Naive thymus-derived CD4-positive, alpha-beta T cell (primary cell): ENCODE measurements around the gene LARGE2. TPM values are rescaled to one million over a fixed set of nuclear protein-coding genes. Genes with fewer than 3 reads are reported as not detected.

Experiments
- ATAC-seq: fragments of 150-1000 bp; cut with Tn5 transposase; 2 replicates; pipeline ENCODE4 v1.10.0; 2021; ENCODE audit warnings: mild to moderate bottlenecking, moderate library complexity
- CTCF ChIA-PET: fragments of 350-600 bp; sonication (Branson Sonifier 250); formaldehyde crosslinking; loops from one replicate; lab custom pipeline; 2021; ENCODE audit warnings: antibody characterized with exemption; lab: Charles Lee
- POLR2A ChIA-PET: fragments of 350-600 bp; sonication (Branson Sonifier 250); formaldehyde crosslinking; loops from one replicate; lab custom pipeline; 2021; ENCODE audit warnings: antibody characterized with exemption, inconsistent platforms; lab: Charles Lee
- DNase-seq, 9 donors: peaks; one replicate each; pipeline versions ENCODE4 v3.0.0 to v3.0.0-alpha.2; 2020 to 2022; ENCODE audit warnings: mixed read lengths in 1 of 9
- H3K27ac ChIP-seq: one replicate; pipeline ENCODE4 v1.7.0; 2013; ENCODE audit warnings: mild to moderate bottlenecking, low read depth, low read length, moderate library complexity
- H3K27me3 ChIP-seq, 2 donors: one replicate each; pipeline ENCODE4 v1.7.0; 2013; ENCODE audit warnings: low read length in 2 of 2, mild to moderate bottlenecking in 2 of 2, moderate library complexity in 2 of 2; ENCODE audit not compliant: control insufficient read depth in 2 of 2, insufficient read depth in 2 of 2
- H3K36me3 ChIP-seq, 3 experiments: 1 replicate in 2 of 3; 2 replicates in 1 of 3; pipeline ENCODE4 v1.7.0; 2013; ENCODE audit warnings: low read length in 3 of 3, mild to moderate bottlenecking in 3 of 3, moderate library complexity in 1 of 3; ENCODE audit not compliant: insufficient read depth in 3 of 3, control insufficient read depth in 2 of 3
- H3K4me1 ChIP-seq, 2 donors: one replicate each; pipeline ENCODE4 v1.7.0; 2013; ENCODE audit warnings: low read length in 2 of 2, mild to moderate bottlenecking in 2 of 2, moderate library complexity in 1 of 2; ENCODE audit not compliant: control insufficient read depth in 2 of 2, insufficient read depth in 2 of 2
- H3K4me3 ChIP-seq: 2 replicates; pipeline ENCODE4 v1.7.0; 2013; ENCODE audit warnings: mild to moderate bottlenecking, low read length
- H3K9me3 ChIP-seq, 3 experiments: 1 replicate in 2 of 3; 2 replicates in 1 of 3; pipeline ENCODE4 v1.7.0; 2013; ENCODE audit warnings: low read length in 3 of 3; ENCODE audit not compliant: control insufficient read depth in 2 of 3
- H3K27ac Mint-ChIP-seq, 9 donors: one replicate each; pipeline ENCODE4 v1.8.0; 2020 to 2022; ENCODE audit warnings: mixed read lengths in 9 of 9, mild to moderate bottlenecking in 8 of 9, moderate library complexity in 5 of 9, inconsistent platforms in 2 of 9
- H3K27me3 Mint-ChIP-seq, 5 donors: one replicate each; pipeline ENCODE4 v1.8.0; 2021 to 2022; ENCODE audit warnings: mixed read lengths in 5 of 5, mild to moderate bottlenecking in 1 of 5
- H3K36me3 Mint-ChIP-seq, 5 donors: one replicate each; pipeline ENCODE4 v1.8.0; 2020 to 2022; ENCODE audit warnings: mixed read lengths in 5 of 5, mild to moderate bottlenecking in 3 of 5, inconsistent platforms in 1 of 5
- H3K4me1 Mint-ChIP-seq, 7 donors: one replicate each; pipeline ENCODE4 v1.8.0; 2020 to 2022; ENCODE audit warnings: mixed read lengths in 7 of 7, mild to moderate bottlenecking in 3 of 7, inconsistent platforms in 1 of 7
- H3K4me3 Mint-ChIP-seq, 10 donors: one replicate each; pipeline ENCODE4 v1.8.0; 2020 to 2022; ENCODE audit warnings: mild to moderate bottlenecking in 10 of 10, mixed read lengths in 10 of 10, moderate library complexity in 6 of 10, inconsistent platforms in 2 of 10
- H3K9me3 Mint-ChIP-seq, 11 donors: one replicate each; pipeline ENCODE4 v1.8.0; 2020 to 2022; ENCODE audit warnings: mixed read lengths in 11 of 11, mild to moderate bottlenecking in 4 of 11, inconsistent platforms in 1 of 11, moderate library complexity in 1 of 11
- intact Hi-C, 2 donors: fragments of 100-400 bp; cut with micrococcal nuclease; formaldehyde crosslinking; loops; one replicate each; pipeline ENCODE4 v1.15.1; 2023
- polyA plus RNA-seq, 2 donors: library from polyadenylated mRNA; unstranded; fragments of 300-500 nt; fragmentation: Illumina TruSeq; gene quantifications; one replicate each; pipeline ENCODE4 v1.2.3, GENCODE V29; 2021
- total RNA-seq, 6 experiments: library from RNA in 5 of 6; stranded (reverse) in 5 of 6; gene quantifications; 1 replicate in 5 of 6; 2 replicates in 1 of 6; pipeline ENCODE4 v1.2.3 and lab custom pipeline; 2021 to 2026

LARGE2 gene
- total and polyA plus RNA-seq, 7 experiments from 2014 or later = 0.24 to 4.8 (median 1.6) TPM; not detected in 1

DNA sequence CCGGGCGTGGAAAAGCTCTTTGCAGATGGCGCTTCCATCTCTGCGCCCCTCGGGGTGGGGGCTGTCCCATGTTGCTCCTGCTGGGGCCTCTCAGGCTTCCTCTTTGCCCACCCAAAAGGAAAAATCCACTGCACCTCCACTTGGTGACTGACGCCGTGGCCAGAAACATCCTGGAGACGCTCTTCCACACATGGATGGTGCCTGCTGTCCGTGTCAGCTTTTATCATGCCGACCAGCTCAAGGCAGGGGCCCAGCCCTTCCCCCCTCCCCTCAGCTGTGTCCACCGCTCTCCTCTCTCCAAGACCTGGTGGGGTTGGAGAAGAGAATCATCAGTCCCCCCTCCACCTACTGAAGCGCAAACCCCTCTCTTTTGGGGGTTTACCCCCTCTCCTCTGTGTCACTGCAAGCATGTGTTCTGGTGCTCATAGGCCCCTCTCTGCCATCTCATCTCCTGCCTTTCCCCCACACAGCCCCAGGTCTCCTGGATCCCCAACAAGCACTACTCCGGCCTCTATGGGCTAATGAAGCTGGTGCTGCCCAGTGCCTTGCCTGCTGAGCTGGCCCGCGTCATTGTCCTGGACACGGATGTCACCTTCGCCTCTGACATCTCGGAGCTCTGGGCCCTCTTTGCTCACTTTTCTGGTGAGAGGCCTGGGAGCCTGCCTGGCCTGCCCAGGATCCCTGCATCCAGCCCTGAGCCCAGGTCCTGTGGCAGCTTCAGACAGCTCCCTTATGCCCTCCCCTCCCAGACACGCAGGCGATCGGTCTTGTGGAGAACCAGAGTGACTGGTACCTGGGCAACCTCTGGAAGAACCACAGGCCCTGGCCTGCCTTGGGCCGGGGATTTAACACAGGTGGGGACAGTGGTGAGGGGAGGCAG is 1.8 kb downstream of the LARGE2 start:
- Mint-ChIP-seq H3K27ac (peak overlapping the region in 5 of 9 donors; percentile 29 to 81 (median 60)), H3K4me1 (peaks cover 16 to 32% (median 28%) of the 10 kb centered on the region in 7 donors), H3K4me3 (peak overlapping the region; percentile 40 to 86 (median 66)), H3K36me3 (peaks cover 0 to 1% (median 0%) of the 10 kb centered on the region in 5 donors), H3K27me3 (peaks cover 0 to 29% (median 4%) of the 10 kb centered on the region in 5 donors), H3K9me3 (no peaks in the 10 kb centered on the region)
- intact Hi-C loops = no loop called here
- H3K27ac ChIP-seq = no peak overlapping the region
- ChIA-PET CTCF (no interaction called here), POLR2A (interaction anchor here (0.6 to 0.7 kb wide), 2 partner anchors 427 to 874 kb away, joined by 5 read pairs; no protein-coding TSS in a partner anchor)
- no peak for ATAC-seq
- peaks cover 7 to 10% of the 10 kb centered on the region in 2 donors for H3K4me1 ChIP-seq
- no peaks in the 10 kb centered on the region for H3K27me3 ChIP-seq
- H3K4me3 ChIP-seq = no peak overlapping the region
- H3K36me3 ChIP-seq = no peaks in the 10 kb centered on the region
- H3K9me3 ChIP-seq = no peaks in the 10 kb centered on the region
- peak in 2 of 9 donors; percentile 4 to 19 for DNase-seq

DNA sequence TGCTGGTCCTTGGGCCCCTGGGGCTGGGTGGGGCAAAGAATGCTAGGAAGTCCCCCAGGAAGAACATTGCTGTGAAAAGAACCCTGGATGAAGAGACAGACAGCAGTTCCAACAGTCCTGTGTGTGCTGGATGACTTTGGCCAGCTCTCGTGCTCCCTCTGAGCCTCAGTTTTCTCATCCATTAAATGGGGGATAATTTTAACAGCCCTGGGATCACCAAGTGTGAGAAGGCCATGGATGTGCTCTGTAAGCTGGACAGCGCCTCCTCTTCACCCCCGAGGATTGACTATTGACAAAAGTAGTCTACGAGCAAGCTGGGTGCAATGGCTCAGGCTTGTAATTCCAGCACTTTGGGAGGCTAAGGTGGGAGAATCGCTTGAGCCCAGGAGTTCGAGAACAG is 2.5 kb downstream of the LARGE2 start:
- Histone ChIP-seq H3K4me1 (peaks cover 7 to 15% of the 10 kb centered on the region in 2 donors), H3K27me3 (no peaks in the 10 kb centered on the region), H3K4me3 (no peak overlapping the region), H3K36me3 (no peaks in the 10 kb centered on the region), H3K9me3 (no peaks in the 10 kb centered on the region), H3K27ac (no peak overlapping the region)
- DNase-seq = peak in 1 of 9 donors; percentile 15
- peaks cover 14 to 32% (median 28%) of the 10 kb centered on the region in 7 donors for H3K4me1 Mint-ChIP-seq
- peak overlapping the region in 3 of 10 donors; percentile 45 to 86 (median 65) for H3K4me3 Mint-ChIP-seq
- no peak overlapping the region for H3K27ac Mint-ChIP-seq
- peaks cover 0 to 1% (median 0%) of the 10 kb centered on the region in 5 donors for H3K36me3 Mint-ChIP-seq
- ChIA-PET CTCF (no interaction called here), POLR2A (no interaction called here)
- H3K27me3 Mint-ChIP-seq = peaks cover 0 to 29% (median 4%) of the 10 kb centered on the region in 5 donors
- intact Hi-C loops = no loop called here
- ATAC-seq = no peak
- H3K9me3 Mint-ChIP-seq = no peaks in the 10 kb centered on the region

DNA sequence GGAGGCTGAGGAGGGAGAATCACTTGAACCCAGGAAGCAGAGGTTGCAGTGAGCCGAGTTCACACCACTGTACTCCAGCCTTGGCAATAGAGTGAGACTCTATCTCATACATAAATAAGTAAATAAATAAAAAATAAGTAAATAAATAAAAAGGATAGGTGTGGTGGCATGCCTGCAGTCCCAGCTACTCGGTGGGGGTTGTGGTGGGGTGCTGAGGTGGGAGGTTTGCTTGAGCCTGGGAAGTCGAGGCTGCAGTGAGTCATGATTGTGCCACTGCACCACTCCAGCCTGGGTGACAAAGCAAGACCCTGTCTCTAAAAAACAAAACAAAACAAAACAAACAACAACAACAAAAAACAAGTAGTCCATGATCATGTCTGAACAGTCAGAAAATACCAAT is 3.1 kb downstream of the LARGE2 start:
- Mint-ChIP-seq H3K4me1 (peaks cover 20 to 32% (median 29%) of the 10 kb centered on the region in 7 donors), H3K27ac (no peak overlapping the region), H3K36me3 (peaks cover 0 to 4% (median 0%) of the 10 kb centered on the region in 5 donors), H3K4me3 (peak overlapping the region in 1 of 10 donors; percentile 20), H3K27me3 (peaks cover 0 to 29% (median 4%) of the 10 kb centered on the region in 5 donors), H3K9me3 (no peaks in the 10 kb centered on the region)
- H3K27me3 ChIP-seq = no peaks in the 10 kb centered on the region
- DNase-seq (no peak), ATAC-seq (no peak)
- ChIA-PET POLR2A (no interaction called here), CTCF (no interaction called here)
- no peak overlapping the region for H3K27ac ChIP-seq
- no peaks in the 10 kb centered on the region for H3K9me3 ChIP-seq
- H3K4me3 ChIP-seq = no peak overlapping the region
- peaks cover 12 to 21% of the 10 kb centered on the region in 2 donors for H3K4me1 ChIP-seq
- H3K36me3 ChIP-seq = no peaks in the 10 kb centered on the region
- intact Hi-C loops = no loop called here

DNA sequence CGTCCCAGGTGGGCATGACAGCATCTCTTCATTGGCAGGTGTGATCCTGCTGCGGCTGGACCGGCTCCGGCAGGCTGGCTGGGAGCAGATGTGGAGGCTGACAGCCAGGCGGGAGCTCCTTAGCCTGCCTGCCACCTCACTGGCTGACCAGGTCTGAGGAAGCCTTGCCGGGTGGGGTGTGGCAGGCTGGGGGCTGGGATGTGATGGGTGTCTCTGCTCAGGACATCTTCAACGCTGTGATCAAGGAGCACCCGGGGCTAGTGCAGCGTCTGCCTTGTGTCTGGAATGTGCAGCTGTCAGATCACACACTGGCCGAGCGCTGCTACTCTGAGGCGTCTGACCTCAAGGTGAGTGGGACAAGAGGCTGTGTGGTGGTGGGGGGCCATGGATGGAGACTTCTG is 3.5 kb downstream of the LARGE2 start:
- ChIA-PET CTCF (no interaction called here), POLR2A (interaction anchor here (1.2 kb wide), 1 partner anchor 8 kb away, joined by 4 read pairs; no protein-coding TSS in a partner anchor)
- Mint-ChIP-seq H3K27ac (peak overlapping the region in 1 of 9 donors; percentile 28), H3K4me1 (peaks cover 24 to 36% (median 31%) of the 10 kb centered on the region in 7 donors), H3K9me3 (no peaks in the 10 kb centered on the region), H3K36me3 (peaks cover 0 to 4% (median 0%) of the 10 kb centered on the region in 5 donors), H3K27me3 (peaks cover 0 to 25% (median 4%) of the 10 kb centered on the region in 5 donors), H3K4me3 (peak overlapping the region in 1 of 10 donors; percentile 20)
- ATAC-seq (no peak), DNase-seq (no peak)
- no peak overlapping the region for H3K4me3 ChIP-seq
- no peaks in the 10 kb centered on the region for H3K36me3 ChIP-seq
- H3K9me3 ChIP-seq = no peaks in the 10 kb centered on the region
- H3K4me1 ChIP-seq = peaks cover 17 to 24% of the 10 kb centered on the region in 2 donors
- H3K27ac ChIP-seq = no peak overlapping the region
- intact Hi-C loops = no loop called here
- no peaks in the 10 kb centered on the region for H3K27me3 ChIP-seq

DNA sequence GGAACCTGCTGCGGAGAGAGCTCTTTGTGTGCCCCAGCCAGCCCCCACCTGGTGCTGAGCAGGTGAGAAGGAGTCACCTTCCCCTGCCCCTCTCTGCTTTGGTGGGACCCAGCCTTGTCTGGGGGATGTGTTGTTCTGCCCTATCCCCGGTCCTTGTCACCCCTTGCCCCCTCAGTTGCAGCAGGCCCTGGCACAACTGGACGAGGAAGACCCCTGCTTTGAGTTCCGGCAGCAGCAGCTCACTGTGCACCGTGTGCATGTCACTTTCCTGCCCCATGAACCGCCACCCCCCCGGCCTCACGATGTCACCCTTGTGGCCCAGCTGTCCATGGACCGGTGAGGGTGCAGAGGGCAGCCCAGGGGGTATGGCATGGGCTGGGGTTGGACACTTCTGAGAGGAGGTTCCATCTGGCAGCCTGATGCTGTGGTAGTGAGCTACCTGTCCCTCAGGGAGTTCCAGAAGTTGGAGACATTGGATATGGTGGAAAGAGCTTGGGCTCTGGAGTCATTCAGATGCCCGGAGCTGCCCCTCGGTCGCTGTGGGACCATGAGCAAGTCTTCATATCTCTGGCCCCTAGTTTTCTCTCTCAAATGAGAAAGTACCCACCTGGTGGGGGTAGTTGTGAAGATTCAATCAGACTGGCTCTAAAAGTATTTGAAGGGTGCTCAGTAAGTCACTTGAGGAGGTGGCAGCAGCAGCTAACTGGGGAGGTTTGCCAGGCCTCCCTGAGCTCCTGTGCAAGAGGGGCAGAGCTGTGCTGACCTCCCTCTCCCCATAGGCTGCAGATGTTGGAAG is 4.3 kb downstream of the LARGE2 start:
- H3K36me3 Mint-ChIP-seq = peaks cover 0 to 8% (median 0%) of the 10 kb centered on the region in 5 donors
- Histone ChIP-seq H3K9me3 (no peaks in the 10 kb centered on the region), H3K36me3 (peaks cover 0 to 2% (median 0%) of the 10 kb centered on the region in 3 experiments), H3K27ac (no peak overlapping the region), H3K4me1 (peaks cover 24 to 31% of the 10 kb centered on the region in 2 donors), H3K4me3 (no peak overlapping the region), H3K27me3 (no peaks in the 10 kb centered on the region)
- ATAC-seq (no peak), DNase-seq (no peak)
- H3K4me1 Mint-ChIP-seq = peaks cover 28 to 38% (median 30%) of the 10 kb centered on the region in 7 donors
- CTCF ChIA-PET = interaction anchor here (0.9 kb wide), 1 partner anchor 8 kb away, joined by 3 read pairs; no protein-coding TSS in a partner anchor
- H3K27ac Mint-ChIP-seq = peak overlapping the region in 1 of 9 donors; percentile 12
- intact Hi-C loops = no loop called here
- H3K9me3 Mint-ChIP-seq = no peaks in the 10 kb centered on the region
- peaks cover 0 to 17% (median 0%) of the 10 kb centered on the region in 5 donors for H3K27me3 Mint-ChIP-seq
- no peak overlapping the region for H3K4me3 Mint-ChIP-seq
- POLR2A ChIA-PET = interaction anchor here (1.2 kb wide), 1 partner anchor 9 kb away, joined by 4 read pairs; no protein-coding TSS in a partner anchor

DNA sequence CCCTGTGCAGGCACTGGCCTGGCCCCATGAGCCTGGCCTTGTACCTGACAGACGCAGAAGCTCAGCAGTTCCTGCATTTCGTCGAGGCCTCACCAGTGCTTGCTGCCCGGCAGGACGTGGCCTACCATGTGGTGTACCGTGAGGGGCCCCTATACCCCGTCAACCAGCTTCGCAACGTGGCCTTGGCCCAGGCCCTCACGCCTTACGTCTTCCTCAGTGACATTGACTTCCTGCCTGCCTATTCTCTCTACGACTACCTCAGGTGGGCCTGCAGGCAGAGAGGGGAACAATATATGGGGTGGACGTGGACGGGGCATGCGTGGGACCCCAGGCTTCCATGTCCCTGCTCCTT is 4.9 kb downstream of the LARGE2 start:
- H3K27me3 Mint-ChIP-seq = peaks cover 0 to 16% (median 0%) of the 10 kb centered on the region in 5 donors
- peaks cover 0 to 8% (median 2%) of the 10 kb centered on the region in 3 experiments for H3K36me3 ChIP-seq
- no peaks in the 10 kb centered on the region for H3K9me3 Mint-ChIP-seq
- ATAC-seq = no peak
- H3K4me3 ChIP-seq = no peak overlapping the region
- H3K4me1 ChIP-seq = peaks cover 27 to 32% of the 10 kb centered on the region in 2 donors
- ChIA-PET POLR2A (interaction anchor here (1.2 kb wide), 1 partner anchor 9 kb away, joined by 4 read pairs; no protein-coding TSS in a partner anchor), CTCF (interaction anchor here (0.9 kb wide), 1 partner anchor 9 kb away, joined by 3 read pairs; no protein-coding TSS in a partner anchor)
- intact Hi-C loops = no loop called here
- no peak overlapping the region for H3K27ac ChIP-seq
- peaks cover 28 to 41% (median 30%) of the 10 kb centered on the region in 7 donors for H3K4me1 Mint-ChIP-seq
- peaks cover 0 to 8% (median 0%) of the 10 kb centered on the region in 5 donors for H3K36me3 Mint-ChIP-seq
- H3K27ac Mint-ChIP-seq = peak overlapping the region in 2 of 9 donors; percentile 5 to 56
- H3K9me3 ChIP-seq = no peaks in the 10 kb centered on the region
- DNase-seq = no peak
- H3K27me3 ChIP-seq = no peaks in the 10 kb centered on the region
- H3K4me3 Mint-ChIP-seq = no peak overlapping the region
